ENCODE data around the gene MAP3K7.

GRCh38 chr6:90464507-90464906 lies 122.4 kb downstream of the MAP3K7 start:
- TF ChIP-seq CREB1 (IDR thresholded peaks at IDR 0.05) (no peak), EGR1 (IDR thresholded peaks at IDR 0.05; ENCODE audit: borderline replicate concordance, low read depth, low read length) (no peak), POLR2A (IDR thresholded peaks at IDR 0.05; ENCODE audit: control extremely low read depth in 1 of 2, low read depth in 2 of 2, low read length in 2 of 2) (no peak), GTF2F1 (IDR thresholded peaks at IDR 0.05; ENCODE audit: borderline replicate concordance, low read depth, low read length) (no peak)
- TF ChIP-seq, protein P1, sequence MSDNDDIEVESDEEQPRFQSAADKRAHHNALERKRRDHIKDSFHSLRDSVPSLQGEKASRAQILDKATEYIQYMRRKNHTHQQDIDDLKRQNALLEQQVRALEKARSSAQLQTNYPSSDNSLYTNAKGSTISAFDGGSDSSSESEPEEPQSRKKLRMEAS (IDR thresholded peaks at IDR 0.05): no peak

All from H1 (cell line).